A673 (cell line): ENCODE results near the gene ZBTB21.

Experiments
- CTCF ChIP-seq: fragments of 300-800, 200-600 bp; sonication (generic); conservative IDR thresholded peaks from 2 replicates; pipeline ENCODE4 v1.5.1; 2017; ENCODE audit warnings: low read depth, mild to moderate bottlenecking, antibody characterized with exemption, low read length, moderate library complexity, mixed read lengths
- EZH2 ChIP-seq: fragments of 200-600 bp; sonication (generic); IDR thresholded peaks from 2 replicates; pipeline ENCODE4 v1.6.1; 2017; ENCODE audit warnings: borderline replicate concordance, low read depth, mild to moderate bottlenecking, mixed read lengths, antibody characterized with exemption, low read length; ENCODE audit not compliant: poor library complexity, severe bottlenecking

- TF ChIP-seq CTCF, result no peak
- TF ChIP-seq EZH2, result no peak
These were observed 58.1 kb downstream of the ZBTB21 start for GRCh38 chr21:41951876-41952567.
